ENCODE data around the gene TTN.
"Not testable (repeated sequence)": the region's sequence is repeated elsewhere in the genome, so short reads cannot be mapped to it uniquely, and the experiment has no call there.

TTN gene

GRCh38 chr2:178658480-178658879 is 148.7 kb downstream of the TTN start:
- not testable (repeated sequence) for DNase-seq (ENCODE audit: low spot score)

GRCh38 chr2:178650554-178650953 is 156.7 kb downstream of the TTN start:
- no peak for DNase-seq (ENCODE audit: low spot score)

DNA sequence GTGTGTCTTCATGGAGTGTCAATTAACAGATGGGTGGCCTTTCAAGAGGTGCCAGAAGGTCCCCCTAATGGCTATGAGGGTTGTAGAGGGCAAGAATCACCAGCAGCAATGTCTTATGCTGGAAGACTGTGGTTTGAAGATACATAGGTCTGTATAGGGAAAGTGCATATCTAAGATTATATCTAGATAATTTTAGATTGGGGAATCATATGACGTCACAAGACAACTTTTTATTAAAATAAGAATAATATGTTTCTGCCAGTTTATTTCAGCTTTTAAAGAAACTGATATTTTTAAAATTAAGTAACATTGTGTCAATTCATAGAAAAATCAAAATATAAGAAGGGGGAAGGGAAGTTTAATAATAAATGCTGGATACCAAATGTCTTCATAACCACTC is 162.3 kb downstream of the TTN start:
- DNase-seq (ENCODE audit: low spot score) = no peak

GRCh38 chr2:178641498-178641897 is 165.7 kb downstream of the TTN start:
- no peak for DNase-seq (ENCODE audit: low spot score)

- no peak for DNase-seq (ENCODE audit: low spot score)
Observed at GRCh38 chr2:178635897-178636296, 171.3 kb downstream of the TTN start.

DNA sequence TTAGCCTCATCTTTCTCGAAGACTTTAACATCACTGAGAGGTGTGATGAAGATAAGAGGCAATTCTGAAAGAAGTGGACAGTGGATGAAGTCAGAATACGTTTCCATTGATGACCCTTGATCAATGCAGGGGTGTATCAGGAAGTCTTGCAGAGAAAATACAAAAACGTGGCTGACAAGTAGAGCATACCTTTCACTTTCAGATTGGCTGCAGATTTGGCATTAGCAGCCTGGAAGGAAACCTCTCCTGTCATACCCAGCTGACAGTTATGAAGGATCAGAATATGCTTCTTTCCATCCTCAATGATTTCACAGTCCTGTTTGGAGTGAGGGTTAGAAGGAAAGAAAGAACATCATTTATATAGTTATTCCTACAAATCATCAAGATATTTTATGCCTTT is 174.5 kb downstream of the TTN start:
- no peak for DNase-seq (ENCODE audit: low spot score)

- DNase-seq (ENCODE audit: low spot score) = no peak
Observed at GRCh38 chr2:178630581-178630980, 176.6 kb downstream of the TTN start.

DNA sequence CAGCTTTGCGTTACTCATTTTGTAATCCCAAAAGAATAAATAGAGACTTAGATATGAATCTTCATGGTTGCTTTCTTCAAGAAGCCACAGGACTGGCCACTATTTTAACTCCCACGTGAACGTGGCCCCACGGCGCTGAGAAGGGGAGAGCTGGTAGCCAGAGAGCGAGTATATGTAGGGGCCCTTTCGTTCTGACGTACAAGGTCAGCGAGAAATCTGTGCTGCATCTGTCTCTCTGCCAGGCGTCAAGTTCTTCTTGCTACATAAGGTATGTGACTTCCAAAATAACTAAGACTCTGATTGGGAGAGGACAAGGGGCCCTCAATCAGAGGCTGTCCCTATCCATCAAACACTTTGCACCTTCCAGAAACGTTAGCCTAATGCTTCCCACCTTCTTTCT is 177.8 kb downstream of the TTN start:
- DNase-seq (ENCODE audit: low spot score) = no peak

- no peak for DNase-seq (ENCODE audit: low spot score)
Observed at GRCh38 chr2:178628605-178629004, 178.6 kb downstream of the TTN start.

DNA sequence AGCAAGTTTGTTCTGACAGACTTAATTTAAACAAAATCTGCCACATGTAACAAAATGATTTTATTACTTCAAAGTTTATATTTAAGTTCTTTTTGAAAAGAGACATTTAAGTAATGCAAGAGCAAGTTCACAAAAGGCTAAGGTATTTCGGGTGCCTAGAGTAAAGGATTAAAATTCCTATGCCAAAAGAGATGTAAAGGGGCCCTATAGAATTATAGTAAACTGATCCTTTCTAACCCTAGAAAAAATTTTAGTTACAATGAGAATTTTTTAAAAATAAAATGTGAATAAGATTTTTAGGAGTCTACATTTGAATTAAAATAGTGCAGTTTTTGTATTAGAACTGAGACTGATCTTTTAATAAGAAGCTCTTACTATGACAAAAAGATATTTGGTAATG is 179.8 kb downstream of the TTN start:
- no peak for DNase-seq (ENCODE audit: low spot score)

DNA sequence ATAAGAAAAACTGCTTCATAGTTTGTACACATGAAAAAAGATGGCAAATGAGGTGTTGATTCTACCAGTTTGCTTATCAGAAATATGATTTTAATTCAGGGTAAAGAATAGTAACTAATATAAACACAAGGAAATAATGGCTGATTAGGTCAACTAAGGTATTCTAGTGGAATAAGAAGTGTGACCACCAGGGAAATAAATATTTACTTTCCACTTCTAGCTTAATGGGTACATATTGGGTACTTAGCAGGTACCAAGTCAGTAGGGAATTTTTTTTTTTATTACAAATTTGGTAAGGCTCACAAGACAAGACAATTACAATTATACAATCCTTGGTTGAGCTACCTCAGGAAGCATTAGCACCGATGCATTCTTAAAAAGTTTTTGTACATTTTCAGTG is 191.3 kb downstream of the TTN start:
- no peak for DNase-seq (ENCODE audit: low spot score)

GRCh38 chr2:178602901-178603300 is 204.3 kb downstream of the TTN start:
- DNase-seq (ENCODE audit: low spot score) = no peak

- DNase-seq (ENCODE audit: low spot score) = no peak
Observed at GRCh38 chr2:178592655-178593054, 214.6 kb downstream of the TTN start.

- no peak for DNase-seq (ENCODE audit: low spot score)
Observed at GRCh38 chr2:178589335-178589734, 217.9 kb downstream of the TTN start.

- DNase-seq (ENCODE audit: low spot score) = no peak
Observed at GRCh38 chr2:178584666-178585065, 222.6 kb downstream of the TTN start.

DNA sequence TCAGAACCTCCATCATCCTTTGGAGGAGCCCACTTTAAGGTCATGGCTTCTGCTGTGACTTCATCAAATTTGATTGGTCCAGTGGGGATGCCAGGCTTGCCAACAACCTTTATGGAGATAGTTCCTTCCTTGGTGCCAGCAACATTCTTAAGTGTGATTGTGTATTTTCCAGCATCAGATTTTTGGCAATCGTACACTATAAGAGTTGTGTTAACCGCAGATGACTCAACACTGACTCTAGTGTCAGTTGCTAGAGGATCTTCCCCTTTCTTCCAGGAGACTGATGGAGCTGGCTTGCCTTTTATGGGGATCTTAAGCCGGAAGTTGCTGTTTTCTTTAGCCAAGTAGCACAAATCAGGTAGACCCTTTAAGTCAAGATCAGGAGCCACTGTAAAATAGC is 228.2 kb downstream of the TTN start:
- no peak for DNase-seq (ENCODE audit: low spot score)

GRCh38 chr2:178574789-178575188 is 232.4 kb downstream of the TTN start:
- no peak for DNase-seq (ENCODE audit: low spot score)

DNA sequence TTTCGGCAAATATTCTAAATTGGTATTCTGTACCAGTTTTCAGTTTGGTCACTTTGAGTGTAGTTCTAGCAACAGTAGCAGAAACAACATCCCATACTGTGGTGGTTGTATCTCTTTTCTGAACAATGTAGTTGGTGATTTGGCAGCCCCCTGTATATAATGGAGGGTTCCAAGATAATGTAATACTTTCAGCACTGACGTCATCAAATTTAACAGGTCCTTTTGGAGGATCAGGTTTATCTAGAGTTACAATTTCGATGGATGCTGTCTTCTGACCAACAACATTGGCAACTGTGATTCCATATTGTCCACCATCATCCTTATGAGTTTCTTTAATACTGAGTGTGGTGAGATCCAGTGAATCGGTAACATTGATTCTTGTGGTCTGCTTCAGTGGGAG is 239.0 kb downstream of the TTN start:
- DNase-seq (ENCODE audit: low spot score) = no peak

DNA sequence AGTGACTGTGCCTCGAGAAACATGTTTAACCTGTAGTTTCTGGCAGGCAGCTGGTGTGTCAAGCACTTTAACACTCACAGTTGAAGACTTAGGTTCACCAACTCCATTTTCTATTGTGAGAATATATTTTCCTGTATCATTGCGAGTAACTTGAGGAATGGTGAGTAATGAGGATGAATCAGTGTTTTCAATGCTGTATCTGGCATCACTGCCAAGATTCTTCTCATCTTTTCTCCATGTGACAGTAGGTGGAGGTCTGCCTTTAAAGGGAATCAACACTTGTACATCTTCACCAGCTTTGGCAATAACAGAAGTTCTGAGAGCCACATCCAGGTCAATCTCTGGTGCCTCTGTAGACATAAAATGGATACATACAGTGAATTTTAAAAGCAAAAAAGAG is 254.2 kb downstream of the TTN start:
- DNase-seq (ENCODE audit: low spot score) = peak; percentile 47

DNA sequence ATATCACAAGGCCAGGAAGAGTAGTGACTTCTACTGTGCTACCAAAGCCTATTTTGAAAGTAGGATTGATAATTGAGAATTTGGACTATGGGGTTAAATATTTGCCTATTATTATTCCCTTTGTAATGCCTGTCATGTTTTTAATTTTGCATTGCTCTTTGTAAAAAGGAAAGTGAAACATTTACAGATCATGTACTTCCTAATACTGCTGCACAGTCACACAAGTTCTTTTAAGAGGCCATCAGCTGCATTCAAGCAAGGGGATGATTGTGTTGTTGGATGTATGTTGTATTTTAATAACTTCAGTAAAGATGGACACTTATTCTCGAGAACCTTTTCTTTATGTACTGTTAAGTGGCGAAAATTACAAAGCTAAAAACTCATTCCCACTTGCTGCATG is 256.9 kb downstream of the TTN start:
- DNase-seq (ENCODE audit: low spot score) = no peak

DNA sequence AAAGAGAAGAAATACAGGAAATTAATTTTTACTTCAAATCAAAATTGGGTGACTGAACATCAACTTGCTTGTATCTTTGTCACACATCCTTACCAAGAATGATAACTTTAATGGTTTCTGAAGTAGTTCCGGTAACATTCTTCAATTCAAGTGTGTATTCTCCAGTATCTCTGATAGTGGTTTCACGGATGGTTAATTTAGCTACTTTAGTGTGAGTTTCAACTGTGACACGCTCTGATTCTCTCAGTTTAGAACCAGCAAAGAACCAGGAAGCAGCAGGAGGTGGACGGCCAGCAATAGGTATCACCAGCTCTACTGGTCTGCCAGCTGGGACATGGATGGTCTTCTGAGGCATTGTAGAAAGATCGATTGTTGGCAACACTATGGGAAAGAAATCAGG is 264.7 kb downstream of the TTN start:
- DNase-seq (ENCODE audit: low spot score) = no peak

- no peak for DNase-seq (ENCODE audit: low spot score)
Observed at GRCh38 chr2:178542161-178542560, 265.1 kb downstream of the TTN start.

- DNase-seq (ENCODE audit: low spot score) = no peak
Observed at GRCh38 chr2:178536037-178536436, 271.2 kb downstream of the TTN start.

GRCh38 chr2:178531168-178531567 is 276.1 kb downstream of the TTN start:
- DNase-seq (ENCODE audit: low spot score) = no peak

- DNase-seq (ENCODE audit: low spot score) = no peak
Observed at GRCh38 chr2:178530625-178531142, 276.5 kb downstream of the TTN start.

All from kidney capillary endothelial cell (primary cell).